HCT116 (cell line): Measurements from ENCODE around the gene EIF3F. TPM values are rescaled to one million over a fixed set of nuclear protein-coding genes. Genes with fewer than 3 reads are reported as not detected.

ENCODE experiments used
- ATAC-seq: fragments of 200-7000 bp; cut with Tn5 transposase; 2 replicates; pipeline ENCODE4 v1.9.1; 2020; ENCODE audit warnings: mild to moderate bottlenecking, moderate library complexity
- BruUV-seq: library from RNA; stranded (reverse); fragments of 400-500 nt; replicated peaks from 2 replicates; lab custom pipeline; 2021; lab: Mats Ljungman, UMichigan
- CTCF ChIA-PET: fragments of 300-600 bp; sonication (Branson Sonifier 250); formaldehyde crosslinking; loops from one replicate; lab custom pipeline; 2021; ENCODE audit warnings: antibody characterized with exemption; lab: Charles Lee
- POLR2A ChIA-PET: fragments of 300-600, 350-600 bp; sonication (Branson Sonifier 250); formaldehyde crosslinking; loops from one replicate; lab custom pipeline; 2021; ENCODE audit warnings: antibody characterized with exemption; lab: Charles Lee
- RAD21 ChIA-PET, 2 experiments: fragments of 300-600 bp; sonication (Branson Sonifier 250); formaldehyde crosslinking; loops; one replicate each; lab custom pipeline; 2023; ENCODE audit warnings: low total read pairs in 2 of 2; ENCODE audit not compliant: uncharacterized antibody in 2 of 2, unreplicated experiment in 2 of 2, low non-redundant PET in 1 of 2; lab: Charles Lee
- DNase-seq: peaks from one replicate; pipeline ENCODE4 v3.0.0-alpha.2; 2010; ENCODE audit warnings: low read depth, low spot score
- H2AFZ ChIP-seq: fragments of 200-600 bp; shearing (Covaris generic), sonication (generic); 2 replicates; pipeline ENCODE4 v1.6.1; 2017; ENCODE audit warnings: low read depth, mixed run types, mixed read lengths, antibody characterized with exemption, low read length; ENCODE audit not compliant: poor library complexity, severe bottlenecking
- H3K27ac ChIP-seq: 2 replicates; pipeline ENCODE4 v1.5.1; 2012; ENCODE audit warnings: low read depth, low read length
- H3K27me3 ChIP-seq: fragments of 200-600 bp; sonication (generic); 2 replicates; pipeline ENCODE4 v1.6.1; 2016; ENCODE audit warnings: mixed run types, low read length, mixed read lengths; ENCODE audit not compliant: insufficient read depth
- H3K36me3 ChIP-seq, 2 experiments: fragments of 200-500 bp in 1 of 2; fragments of 200-600 bp in 1 of 2; sonication (Bioruptor generic) in 1 of 2; sonication (generic) in 1 of 2; 2 replicates each; pipeline versions ENCODE4 v1.5.1 to v1.6.1; 2014 to 2016; ENCODE audit warnings: low read length in 2 of 2, inconsistent platforms in 1 of 2, mixed read lengths in 1 of 2, mixed run types in 1 of 2; ENCODE audit not compliant: insufficient read depth in 2 of 2, control insufficient read depth in 1 of 2
- H3K4me1 ChIP-seq, 2 experiments: fragments of 200-600 bp in 1 of 2; sonication (generic) in 1 of 2; 2 replicates each; pipeline versions ENCODE4 v1.5.1 to v1.6.1; 2012 to 2017; ENCODE audit warnings: low read length in 2 of 2, inconsistent platforms in 1 of 2, mild to moderate bottlenecking in 1 of 2, mixed read lengths in 1 of 2, mixed run types in 1 of 2, moderate library complexity in 1 of 2; ENCODE audit not compliant: insufficient read depth in 2 of 2, control insufficient read depth in 1 of 2
- H3K4me2 ChIP-seq: fragments of 200-600 bp; sonication (generic); 2 replicates; pipeline ENCODE4 v1.6.1; 2017; ENCODE audit warnings: mixed run types, low read length, mixed read lengths
- H3K4me3 ChIP-seq, 2 experiments: fragments of 200-600 bp in 1 of 2; sonication (generic) in 1 of 2; replicated peaks in 1 of 2; 2 replicates each; pipeline ENCODE4 v1.5.1; 2011 to 2016; ENCODE audit warnings: low read length in 2 of 2, control low read depth in 1 of 2, low read depth in 1 of 2, mild to moderate bottlenecking in 1 of 2, mixed read lengths in 1 of 2, mixed run types in 1 of 2
- H3K79me2 ChIP-seq: fragments of 200-600 bp; sonication (generic); 2 replicates; pipeline ENCODE4 v1.6.1; 2017; ENCODE audit warnings: mild to moderate bottlenecking, mixed run types, low read length, moderate library complexity, mixed read lengths; ENCODE audit not compliant: insufficient read depth
- H3K9ac ChIP-seq: fragments of 200-600 bp; sonication (generic); 2 replicates; pipeline ENCODE4 v1.6.1; 2016; ENCODE audit warnings: low read length, mixed read lengths
- H3K9me2 ChIP-seq: fragments of 200-600 bp; sonication (generic), shearing (Covaris generic); 2 replicates; pipeline ENCODE4 v1.6.1; 2017; ENCODE audit warnings: mixed run types, mild to moderate bottlenecking, moderate library complexity; ENCODE audit not compliant: insufficient read depth
- H3K9me3 ChIP-seq, 2 experiments: fragments of 200-500 bp in 1 of 2; fragments of 200-600 bp in 1 of 2; sonication (Bioruptor generic) in 1 of 2; sonication (generic) in 1 of 2; 2 replicates each; pipeline ENCODE4 v1.6.1; 2014 to 2017; ENCODE audit warnings: low read length in 2 of 2, mixed read lengths in 2 of 2, inconsistent platforms in 1 of 2, low read depth in 1 of 2, mild to moderate bottlenecking in 1 of 2, mixed run types in 1 of 2, moderate library complexity in 1 of 2; ENCODE audit not compliant: control insufficient read depth in 1 of 2, insufficient read depth in 1 of 2
- H4K20me1 ChIP-seq: fragments of 200-600 bp; sonication (generic), shearing (Covaris generic); 2 replicates; pipeline ENCODE4 v1.6.1; 2017; ENCODE audit warnings: mixed run types, mild to moderate bottlenecking, moderate library complexity; ENCODE audit not compliant: insufficient read depth
- ATF3 ChIP-seq: IDR thresholded peaks from 2 replicates; pipeline ENCODE4 v1.6.1; 2012
- CEBPB ChIP-seq: IDR thresholded peaks from 2 replicates; pipeline ENCODE4 v1.6.1; 2012; ENCODE audit warnings: low read depth
- EGR1 ChIP-seq: IDR thresholded peaks from 2 replicates; pipeline ENCODE4 v1.6.1; 2012; ENCODE audit warnings: low read depth
- ELF1 ChIP-seq: IDR thresholded peaks from 2 replicates; pipeline ENCODE4 v1.6.1; 2012; ENCODE audit warnings: low read depth, borderline replicate concordance
- EZH2 ChIP-seq: fragments of 200-600 bp; sonication (generic); IDR thresholded peaks from 2 replicates; pipeline ENCODE4 v1.6.1; 2017; ENCODE audit warnings: antibody characterized with exemption, mixed run types
- EZH2phosphoT487 ChIP-seq: fragments of 200-600 bp; IDR thresholded peaks from 2 replicates; pipeline ENCODE4 v1.6.1; 2018; ENCODE audit warnings: antibody characterized with exemption, borderline replicate concordance
- JUND ChIP-seq: IDR thresholded peaks from 2 replicates; pipeline ENCODE4 v1.6.1; 2012
- POLR2A ChIP-seq: IDR thresholded peaks from 2 replicates; pipeline ENCODE4 v1.7.0; 2011; ENCODE audit warnings: borderline replicate concordance; ENCODE audit not compliant: insufficient read depth, insufficient read length; ENCODE audit errors: extremely low read depth
- POLR2AphosphoS5 ChIP-seq: IDR thresholded peaks from 2 replicates; pipeline ENCODE4 v1.6.1; 2011; ENCODE audit warnings: mild to moderate bottlenecking, low read depth, low read length, moderate library complexity
- RAD21 ChIP-seq: IDR thresholded peaks from 2 replicates; pipeline ENCODE4 v1.6.1; 2012; ENCODE audit warnings: low read depth, mild to moderate bottlenecking
- REST ChIP-seq: IDR thresholded peaks from 2 replicates; pipeline ENCODE4 v1.6.1; 2012; ENCODE audit warnings: low read depth
- SIN3A ChIP-seq: IDR thresholded peaks from 2 replicates; pipeline ENCODE4 v1.6.1; 2012; ENCODE audit warnings: low read depth
- SP1 ChIP-seq: IDR thresholded peaks from 2 replicates; pipeline ENCODE4 v1.6.1; 2012; ENCODE audit warnings: low read depth
- TCF7L2 ChIP-seq: IDR thresholded peaks from 2 replicates; pipeline ENCODE4 v1.7.0; 2011; ENCODE audit warnings: borderline replicate concordance, inconsistent platforms; ENCODE audit not compliant: insufficient read depth, insufficient read length; ENCODE audit errors: extremely low read depth
- ZBTB33 ChIP-seq: IDR thresholded peaks from 2 replicates; pipeline ENCODE4 v1.6.1; 2011; ENCODE audit warnings: mild to moderate bottlenecking, low read length, moderate library complexity; ENCODE audit not compliant: insufficient replicate concordance; ENCODE audit errors: extremely low read depth
- ZFX ChIP-seq: fragments of 450-650 bp; IDR thresholded peaks from 2 replicates; pipeline ENCODE4 v1.6.1; 2017
- ZNF274 ChIP-seq: fragments of 200-500 bp; sonication (Bioruptor generic); IDR thresholded peaks from 2 replicates; pipeline ENCODE4 v1.6.1; 2014; ENCODE audit warnings: mild to moderate bottlenecking, low read depth, low read length, inconsistent platforms
- intact Hi-C: fragments of 100-400 bp; cut with micrococcal nuclease; formaldehyde crosslinking; loops from 2 replicates; pipeline ENCODE4 v1.10.0; 2022
- total RNA-seq: library from RNA; stranded (reverse); gene quantifications from one replicate; pipeline ENCODE4 v1.2.1, GENCODE V29; 2021; ENCODE audit not compliant: unreplicated experiment

Gene EIF3F
- total RNA-seq, 1 experiment from 2014 or later: 313 TPM

GRCh38 chr11:8034604-8035190 lies 47.6 kb downstream of the EIF3F start (continued):
- TF ChIP-seq REST (no peak), ZNF274 (no peak), CEBPB (no peak), EZH2phosphoT487 (no peak), TCF7L2 (no peak), RAD21 (no peak), ELF1 (no peak)

GRCh38 chr11:8035200-8035855 lies 48.2 kb downstream of the EIF3F start:
- BruUV-seq: no TSS peak
- Histone ChIP-seq H2AFZ (no peak overlapping the region), H3K9me2 (no peaks in the 10 kb centered on the region), H3K36me3 (no peaks in the 10 kb centered on the region), H4K20me1 (no peaks in the 10 kb centered on the region), H3K4me2 (no peak overlapping the region), H3K79me2 (no peaks in the 10 kb centered on the region), H3K27ac (no peak overlapping the region), H3K9ac (no peak overlapping the region), H3K27me3 (no peaks in the 10 kb centered on the region; the same call in 1 of the 2 replicates), H3K9me3 (no peaks in the 10 kb centered on the region), H3K4me1 (peaks cover 0 to 10% of the 10 kb centered on the region in 2 experiments; a peak in 2 of 4 replicates), H3K4me3 (no peak overlapping the region)
- CTCF ChIA-PET: interaction anchor here (0.6 to 4.3 kb wide), 4 partner anchors 17 to 64 kb away, joined by 5 to 57 read pairs (median 18); no protein-coding TSS in a partner anchor
- ATAC-seq (no peak), DNase-seq (no peak)
- RAD21 ChIA-PET: interaction anchor here in 1 of 2 experiments (2.4 kb wide), 1 partner anchor 55 kb away, joined by 9 read pairs; no protein-coding TSS in a partner anchor
- POLR2A ChIA-PET: no interaction called here
- intact Hi-C loops: no loop called here
- no peak for TF ChIP-seq POLR2A
- TF ChIP-seq POLR2AphosphoS5: no peak
- TF ChIP-seq EZH2: no peak
- no peak for TF ChIP-seq RAD21
- no peak for TF ChIP-seq EZH2phosphoT487
- TF ChIP-seq CEBPB: no peak
- TF ChIP-seq ZBTB33: no peak
- no peak for TF ChIP-seq TCF7L2
- TF ChIP-seq EGR1: no peak
- no peak for TF ChIP-seq SIN3A
- TF ChIP-seq ATF3: no peak
- TF ChIP-seq ZFX: no peak
- TF ChIP-seq JUND: no peak
- no peak for TF ChIP-seq ELF1
- no peak for TF ChIP-seq SP1
